GM21367 (cell line): ENCODE data around the gene C20orf204.

Experiments used
- ATAC-seq: cut with Tn5 transposase; IDR thresholded peaks from one replicate; pipeline ENCODE4 v1.9.1; 2021; ENCODE audit not compliant: unreplicated experiment

Gene C20orf204

DNA sequence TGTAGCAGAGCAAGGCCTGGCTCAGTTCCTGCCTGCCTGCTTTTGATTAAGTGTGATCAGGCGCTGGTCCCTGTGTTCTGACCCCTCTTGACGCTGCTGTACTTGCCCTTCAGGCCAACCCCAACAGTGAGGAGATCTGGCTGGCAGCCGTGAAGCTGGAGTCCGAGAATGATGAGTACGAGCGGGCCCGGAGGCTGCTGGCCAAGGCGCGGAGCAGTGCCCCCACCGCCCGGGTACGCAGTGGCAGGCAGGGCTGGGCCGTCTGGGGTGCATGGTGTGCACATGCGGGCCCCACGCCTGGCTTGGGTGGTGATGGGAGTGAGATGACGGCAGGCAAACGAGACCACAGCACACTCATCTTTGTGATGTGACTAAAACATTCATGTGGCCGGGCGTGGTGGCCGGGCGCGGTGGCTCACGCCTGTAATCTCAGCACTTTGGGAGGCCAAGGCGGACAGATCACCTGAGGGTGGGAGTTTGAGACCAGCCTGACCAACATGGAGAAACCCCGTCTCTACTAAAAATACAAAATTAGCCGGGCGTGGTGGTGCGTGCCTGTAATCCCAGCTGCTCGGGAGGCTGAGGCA is 10.1 kb upstream of the C20orf204 start:
- ATAC-seq, result no peak

DNA sequence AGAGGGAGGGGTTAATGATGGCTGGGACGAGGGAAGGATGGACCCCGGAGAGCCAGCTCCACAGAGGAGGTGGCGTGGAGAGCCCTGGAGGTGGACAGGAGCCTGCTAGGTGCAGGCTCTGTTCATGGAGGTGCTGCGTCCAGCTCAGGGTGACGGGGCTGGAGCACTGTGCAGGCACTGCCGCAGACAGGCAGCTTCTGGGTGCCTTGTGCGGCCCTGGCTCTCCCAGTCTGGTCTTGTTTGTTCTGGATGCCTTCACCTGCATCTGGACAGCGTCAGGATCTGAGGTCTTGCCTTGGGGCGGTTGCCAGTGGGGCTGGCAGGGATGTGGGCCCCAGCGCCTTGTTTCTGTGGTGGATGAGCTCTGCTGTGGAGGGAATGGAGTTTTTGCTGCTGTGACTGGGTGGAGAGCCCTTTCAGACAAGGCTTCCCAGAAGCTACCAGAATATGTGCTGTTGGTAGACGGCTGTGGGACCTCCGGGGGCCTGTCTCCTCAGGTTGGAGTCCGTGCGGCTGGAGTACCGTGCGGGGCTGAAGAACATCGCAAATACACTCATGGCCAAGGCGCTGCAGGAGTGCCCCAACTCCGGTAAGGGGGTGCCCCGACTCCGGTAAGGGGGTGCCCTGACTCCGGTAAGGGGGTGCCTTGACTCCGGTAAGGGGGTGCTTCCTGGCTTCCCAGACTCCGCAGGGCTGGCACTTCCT is 7.8 kb upstream of the C20orf204 start:
- ATAC-seq, result no peak

GRCh38 chr20:64029293-64030117 is 6.5 kb upstream of the C20orf204 start:
- no peak for ATAC-seq

DNA sequence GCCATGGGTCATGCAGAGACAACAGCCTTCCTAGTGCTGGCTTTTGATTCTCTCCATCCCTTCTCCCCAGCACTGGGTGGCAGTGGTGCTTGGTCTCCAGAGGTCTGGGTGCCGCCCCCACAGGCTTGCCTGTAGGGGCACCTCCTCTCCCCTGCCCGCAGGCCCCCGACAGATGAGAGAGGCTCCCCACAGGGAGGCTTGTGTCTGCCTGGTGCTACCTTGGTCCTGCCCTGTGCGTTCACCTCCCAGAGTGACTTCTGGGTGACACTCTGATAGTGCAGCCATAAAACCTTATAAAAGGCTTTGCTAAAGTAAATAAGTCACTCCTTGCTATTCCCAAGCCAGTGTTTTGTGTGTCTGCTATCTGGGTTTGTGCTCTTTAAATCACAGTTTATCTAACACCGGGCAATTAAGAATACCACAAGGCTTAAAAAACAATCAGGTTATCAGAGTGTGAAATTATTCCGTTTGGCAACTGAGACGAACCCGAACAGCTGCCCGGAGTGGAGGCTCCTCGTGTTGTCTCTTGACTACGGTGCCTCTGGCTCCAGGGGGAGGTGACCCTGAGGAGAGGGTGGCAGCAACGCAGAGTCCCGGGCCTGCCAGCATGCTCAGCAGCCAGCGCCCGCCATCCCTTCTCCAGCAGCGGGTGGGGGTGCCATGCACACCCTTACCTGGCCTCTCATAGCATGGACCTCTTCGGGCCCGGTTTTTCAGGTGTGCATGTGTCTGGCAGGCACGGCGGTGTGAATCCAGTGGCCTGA is 5.4 kb upstream of the C20orf204 start:
- ATAC-seq, result no peak

DNA sequence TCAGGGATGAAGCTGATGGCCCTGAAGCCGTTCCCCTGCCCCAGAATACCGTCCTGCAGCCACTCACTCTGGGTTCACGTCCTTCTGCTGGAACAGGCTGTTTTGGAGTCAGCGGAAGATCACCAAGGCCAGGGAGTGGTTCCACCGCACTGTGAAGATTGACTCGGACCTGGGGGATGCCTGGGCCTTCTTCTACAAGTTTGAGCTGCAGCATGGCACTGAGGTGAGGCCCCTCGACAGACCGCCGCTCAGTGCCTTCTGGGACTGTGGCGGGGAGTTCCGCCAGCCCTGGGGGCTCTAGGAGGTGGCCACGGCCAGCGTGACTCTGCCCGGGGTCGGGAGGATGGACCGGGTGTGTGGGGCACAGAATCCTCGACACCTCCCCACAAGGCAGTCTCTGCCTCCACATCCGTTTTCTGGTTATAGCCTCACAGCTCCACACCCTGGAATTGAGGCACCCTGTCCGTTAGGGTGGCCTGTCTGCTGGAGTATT is 4.1 kb upstream of the C20orf204 start:
- ATAC-seq, result no peak

GRCh38 chr20:64032706-64033624 is 3.0 kb upstream of the C20orf204 start:
- ATAC-seq, result no peak

DNA sequence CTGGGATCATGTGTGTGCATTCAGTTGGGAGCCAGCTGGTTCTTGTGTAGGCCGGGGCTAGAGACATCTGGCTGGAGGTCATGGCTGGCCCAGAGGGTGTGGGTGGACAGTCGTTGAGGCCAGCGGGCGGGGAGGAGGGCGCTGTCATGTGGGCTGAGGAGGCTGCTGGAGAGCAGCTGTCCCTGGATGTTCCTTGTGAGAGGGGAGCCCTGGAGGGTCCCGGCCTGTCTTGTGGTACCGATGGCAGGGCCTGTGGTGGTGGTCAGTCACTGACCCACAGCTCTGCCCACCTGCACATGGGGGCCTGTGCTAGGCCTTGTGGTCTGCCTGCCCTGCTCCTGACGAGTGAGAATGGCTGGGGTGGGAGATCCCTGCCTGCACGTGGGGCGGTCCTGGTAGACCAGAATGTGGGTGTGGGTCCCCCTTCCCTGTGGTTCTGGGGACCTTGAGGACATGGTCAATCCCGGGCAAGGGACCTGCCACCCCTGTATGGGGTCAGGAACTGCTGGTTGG is 1.9 kb upstream of the C20orf204 start:
- no peak for ATAC-seq

- no peak for ATAC-seq
Measured at GRCh38 chr20:64035066-64035932, 683 bp upstream of the C20orf204 start.

DNA sequence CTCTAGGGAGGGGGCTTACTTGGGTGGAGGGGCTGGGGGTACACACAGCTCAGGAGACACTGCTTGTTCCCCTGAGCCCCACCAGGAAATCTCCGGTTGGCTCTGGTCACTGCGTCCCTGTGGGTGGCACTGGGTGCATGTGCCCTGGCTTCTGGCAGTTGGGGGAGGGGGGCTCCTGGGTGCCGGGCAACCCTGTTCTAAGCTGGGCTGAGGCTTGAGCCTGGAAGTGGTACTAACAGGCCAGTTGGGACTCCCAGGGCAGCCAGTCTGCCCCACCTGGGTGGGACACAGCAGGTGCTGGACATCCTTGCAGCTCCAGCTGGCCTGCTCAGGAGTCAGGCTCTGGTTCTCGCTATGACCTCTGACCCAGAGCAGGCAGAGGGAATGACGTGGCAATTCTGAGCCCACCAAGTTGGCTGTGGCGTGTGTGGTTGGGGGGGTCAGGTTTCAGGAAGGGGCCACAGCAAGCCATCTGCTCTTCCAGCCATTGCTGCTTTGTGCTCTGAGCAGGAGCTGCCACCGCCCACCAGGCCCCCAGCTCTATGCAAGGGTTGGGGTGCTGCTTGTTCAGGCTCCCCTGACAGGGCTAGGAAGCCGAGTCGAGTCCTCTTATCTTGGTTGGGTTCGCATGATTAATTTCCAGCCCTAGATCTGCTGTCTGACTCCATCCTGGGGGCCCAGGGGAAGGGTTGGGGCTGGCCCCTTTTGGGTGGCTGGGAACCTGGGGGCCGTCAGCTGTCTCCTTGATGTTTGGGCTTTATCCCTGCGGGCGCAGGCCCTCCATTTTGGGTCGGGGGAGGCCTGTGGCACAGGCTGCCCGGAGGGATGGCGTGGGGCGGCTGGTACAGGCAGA is 590 bp downstream of the C20orf204 start:
- no peak for ATAC-seq

GRCh38 chr20:64037199-64037497 is 1.2 kb downstream of the C20orf204 start:
- ATAC-seq, result no peak

DNA sequence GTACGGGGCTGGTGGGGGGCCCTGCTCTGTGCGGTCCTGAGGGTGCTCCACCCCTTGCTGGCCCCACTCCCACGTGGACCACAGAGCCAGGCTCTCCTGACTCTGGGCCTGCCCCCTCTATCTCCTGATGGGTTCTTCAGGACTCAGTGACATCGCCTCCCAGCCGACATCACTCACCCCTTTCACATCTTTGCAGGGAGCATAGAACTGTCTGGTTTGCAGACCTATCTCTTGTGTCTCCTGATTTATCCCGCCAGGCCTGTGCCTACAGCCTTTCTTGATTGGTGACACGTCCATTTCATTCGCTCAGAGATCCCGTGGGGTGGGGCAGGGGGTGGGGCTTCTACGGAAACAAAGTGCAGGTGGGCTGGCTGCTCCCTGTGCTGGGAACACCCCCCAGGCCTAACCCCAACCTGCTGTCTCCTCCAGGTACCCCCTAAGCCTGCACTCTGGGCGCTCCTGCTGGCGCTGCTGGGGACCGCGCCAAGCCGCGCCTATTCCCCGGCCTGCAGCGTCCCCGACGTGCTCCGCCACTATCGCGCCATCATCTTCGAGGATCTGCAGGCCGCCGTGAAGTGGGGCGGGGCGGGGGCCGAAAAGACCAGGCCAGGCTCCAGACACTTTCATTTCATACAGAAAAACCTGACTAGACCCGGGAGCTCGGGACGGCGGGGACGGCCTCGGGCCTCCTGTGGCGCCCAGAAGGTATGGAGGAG is 1.7 kb downstream of the C20orf204 start:
- ATAC-seq, result no peak

DNA sequence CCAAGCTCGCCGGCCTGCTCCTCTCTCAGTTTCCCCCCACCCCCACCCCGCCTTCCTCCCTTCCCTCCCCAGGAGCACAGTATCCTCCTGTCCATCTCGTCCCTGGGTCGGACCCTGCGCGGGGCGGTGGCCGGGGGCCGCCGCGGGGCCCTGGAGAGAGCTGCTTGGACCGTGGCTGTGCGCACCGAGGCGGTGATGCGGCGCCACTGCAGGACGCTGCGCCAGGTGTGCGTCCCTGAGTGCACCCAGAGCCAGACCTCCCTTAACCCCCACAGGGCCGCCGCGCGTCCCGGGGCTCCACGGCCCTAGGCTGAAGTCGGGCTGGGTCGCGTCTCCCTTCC is 2.2 kb downstream of the C20orf204 start:
- ATAC-seq, result peak; percentile 13

GRCh38 chr20:64038565-64039292 is 2.7 kb downstream of the C20orf204 start:
- ATAC-seq, result peak; percentile 37

- no peak for ATAC-seq
Measured at GRCh38 chr20:64039293-64040160, 3.5 kb downstream of the C20orf204 start.

DNA sequence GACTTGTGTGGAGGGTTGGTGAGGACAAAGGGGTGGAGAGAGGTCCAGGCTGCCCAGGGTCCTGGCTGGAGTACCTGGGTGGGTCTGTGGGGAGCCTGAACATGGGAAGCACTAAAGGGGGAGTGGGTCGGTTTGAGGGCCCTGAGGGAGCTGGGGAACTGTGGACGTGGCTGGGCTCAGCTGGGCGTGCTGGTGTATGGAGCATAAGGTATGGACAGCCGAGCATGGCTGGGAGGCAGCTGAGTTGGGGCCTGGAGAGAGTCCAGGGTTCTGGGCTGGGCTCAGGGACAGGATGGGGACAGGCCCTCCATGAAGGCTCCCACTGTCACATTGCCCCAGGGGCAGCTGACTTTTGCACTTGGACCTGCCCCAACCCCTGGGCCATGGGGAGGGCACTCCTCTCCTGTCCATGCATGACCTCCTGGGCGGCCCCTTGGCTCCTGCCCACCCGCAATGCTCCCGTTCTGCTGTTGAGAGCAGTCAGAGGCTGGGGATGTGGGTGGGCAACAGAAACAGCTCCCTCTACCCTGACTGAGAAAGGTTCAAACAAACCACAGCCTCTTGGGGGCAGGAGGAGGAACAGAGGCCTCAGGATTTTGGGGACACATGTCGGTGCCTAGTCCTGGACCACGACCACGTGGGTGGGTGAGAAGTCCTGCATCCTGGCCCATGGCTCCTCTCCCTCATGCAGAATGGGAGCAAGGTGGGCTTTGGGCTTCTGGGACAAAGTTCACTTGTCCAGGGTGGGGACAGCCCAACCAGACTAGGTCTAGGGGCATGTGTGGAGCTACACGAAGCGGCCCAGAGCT is 4.5 kb downstream of the C20orf204 start:
- ATAC-seq, result no peak
